ENCODE results near the gene MEOX2. TPM values are rescaled to one million over a fixed set of nuclear protein-coding genes. Genes with fewer than 3 reads are reported as not detected.

The MEOX2 gene
- total and polyA plus RNA-seq, 2 experiments from 2014 or later = 0.34 TPM; not detected in 1

GRCh38 chr7:15594461-15594860 lies 92.0 kb downstream of the MEOX2 start:
- Histone ChIP-seq H3K4me1 (ENCODE audit: low read depth) (no peaks in the 10 kb centered on the region), H3K9me3 (ENCODE audit: low read depth) (no peaks in the 10 kb centered on the region), H3K27ac (no peak overlapping the region), H3K36me3 (no peaks in the 10 kb centered on the region), H3K27me3 (no peaks in the 10 kb centered on the region), H3K4me3 (no peak overlapping the region)
- no peak for DNase-seq (ENCODE audit: low read depth in 1 of 2, low spot score in 1 of 2)
- no peak for TF ChIP-seq CTCF (IDR thresholded peaks at IDR 0.05; ENCODE audit: low read depth, low read length)

GRCh38 chr7:15593382-15593781 lies 93.1 kb downstream of the MEOX2 start:
- Histone ChIP-seq H3K4me1 (ENCODE audit: low read depth) (no peaks in the 10 kb centered on the region), H3K27ac (no peak overlapping the region), H3K27me3 (no peaks in the 10 kb centered on the region), H3K9me3 (ENCODE audit: low read depth) (no peaks in the 10 kb centered on the region), H3K4me3 (no peak overlapping the region), H3K36me3 (no peaks in the 10 kb centered on the region)
- no peak for DNase-seq (ENCODE audit: low read depth in 1 of 2, low spot score in 1 of 2)
- no peak for TF ChIP-seq CTCF (IDR thresholded peaks at IDR 0.05; ENCODE audit: low read depth, low read length)

- no peaks in the 10 kb centered on the region for H3K36me3 ChIP-seq
- no peaks in the 10 kb centered on the region for H3K9me3 ChIP-seq (ENCODE audit: low read depth)
Observed at GRCh38 chr7:15586266-15586665, 100.2 kb downstream of the MEOX2 start.

GRCh38 chr7:15584575-15584974 lies 101.9 kb downstream of the MEOX2 start:
- no peak for DNase-seq (ENCODE audit: low read depth in 1 of 2, low spot score in 1 of 2)
- Histone ChIP-seq H3K27me3 (no peaks in the 10 kb centered on the region), H3K4me3 (no peak overlapping the region), H3K36me3 (no peaks in the 10 kb centered on the region), H3K27ac (no peak overlapping the region), H3K4me1 (ENCODE audit: low read depth) (no peaks in the 10 kb centered on the region), H3K9me3 (ENCODE audit: low read depth) (no peaks in the 10 kb centered on the region)
- no peak for TF ChIP-seq CTCF (IDR thresholded peaks at IDR 0.05; ENCODE audit: low read depth, low read length)

More at GRCh38 chr7:15586266-15586665, 100.2 kb downstream of the MEOX2 start:
- DNase-seq (ENCODE audit: low read depth in 1 of 2, low spot score in 1 of 2) = no peak
- no peak overlapping the region for H3K27ac ChIP-seq
- no peaks in the 10 kb centered on the region for H3K4me1 ChIP-seq (ENCODE audit: low read depth)
- H3K27me3 ChIP-seq = no peaks in the 10 kb centered on the region
- TF ChIP-seq CTCF (IDR thresholded peaks at IDR 0.05; ENCODE audit: low read depth, low read length) = no peak
- H3K4me3 ChIP-seq = no peak overlapping the region

GRCh38 chr7:15582773-15583172 lies 103.7 kb downstream of the MEOX2 start:
- no peak for DNase-seq (ENCODE audit: low read depth in 1 of 2, low spot score in 1 of 2)
- no peak for TF ChIP-seq CTCF (IDR thresholded peaks at IDR 0.05; ENCODE audit: low read depth, low read length)
- Histone ChIP-seq H3K27ac (no peak overlapping the region), H3K36me3 (no peaks in the 10 kb centered on the region), H3K9me3 (ENCODE audit: low read depth) (no peaks in the 10 kb centered on the region), H3K4me3 (no peak overlapping the region), H3K27me3 (no peaks in the 10 kb centered on the region), H3K4me1 (ENCODE audit: low read depth) (no peaks in the 10 kb centered on the region)
